Stimulated activated CD4-positive, alpha-beta T cell treated with anti-CD3 and anti-CD28 coated beads, Interleukin-1b, Interleukin-23, amount 100 ng/mL, for 24 hours (primary cell): ENCODE results near the gene EPHA4.

Source experiments
- DNase-seq, 4 experiments: peaks; one replicate each; pipeline ENCODE4 v3.0.0-alpha.2; 2020; ENCODE audit warnings: low read depth in 4 of 4, low spot score in 1 of 4

Gene EPHA4

GRCh38 chr2:221410487-221410886 is 161.6 kb downstream of the EPHA4 start:
- no peak for DNase-seq

- no peak for DNase-seq
These were observed 164.3 kb downstream of the EPHA4 start for GRCh38 chr2:221407765-221408164.

- no peak for DNase-seq
These were observed 166.6 kb downstream of the EPHA4 start for GRCh38 chr2:221405521-221405920.

GRCh38 chr2:221402072-221402471 is 170.0 kb downstream of the EPHA4 start:
- DNase-seq, result no peak

GRCh38 chr2:221400411-221400810 is 171.7 kb downstream of the EPHA4 start:
- no peak for DNase-seq

GRCh38 chr2:221399183-221399582 is 172.9 kb downstream of the EPHA4 start:
- DNase-seq, result no peak

GRCh38 chr2:221397187-221397586 is 174.9 kb downstream of the EPHA4 start:
- no peak for DNase-seq

GRCh38 chr2:221392228-221392881 is 179.7 kb downstream of the EPHA4 start:
- DNase-seq, result no peak

GRCh38 chr2:221390878-221391277 is 181.2 kb downstream of the EPHA4 start:
- no peak for DNase-seq

- no peak for DNase-seq
These were observed 182.2 kb downstream of the EPHA4 start for GRCh38 chr2:221389904-221390303.

- no peak for DNase-seq
These were observed 182.7 kb downstream of the EPHA4 start for GRCh38 chr2:221389421-221389820.

- no peak for DNase-seq
These were observed 183.2 kb downstream of the EPHA4 start for GRCh38 chr2:221388891-221389290.

GRCh38 chr2:221385716-221386115 is 186.4 kb downstream of the EPHA4 start:
- no peak for DNase-seq

GRCh38 chr2:221381928-221382488 is 190.1 kb downstream of the EPHA4 start:
- no peak for DNase-seq

GRCh38 chr2:221380686-221381085 is 191.4 kb downstream of the EPHA4 start:
- no peak for DNase-seq

- no peak for DNase-seq
These were observed 192.0 kb downstream of the EPHA4 start for GRCh38 chr2:221380062-221380461.

- DNase-seq, result no peak
These were observed 194.5 kb downstream of the EPHA4 start for GRCh38 chr2:221377597-221377996.

GRCh38 chr2:221377066-221377465 is 195.0 kb downstream of the EPHA4 start:
- DNase-seq, result no peak

GRCh38 chr2:221374234-221374633 is 197.9 kb downstream of the EPHA4 start:
- no peak for DNase-seq

- DNase-seq, result no peak
These were observed 199.2 kb downstream of the EPHA4 start for GRCh38 chr2:221372907-221373306.

GRCh38 chr2:221372159-221372884 is 199.8 kb downstream of the EPHA4 start:
- no peak for DNase-seq

- DNase-seq, result no peak
These were observed 200.8 kb downstream of the EPHA4 start for GRCh38 chr2:221371347-221371746.

GRCh38 chr2:221370857-221371211 is 201.3 kb downstream of the EPHA4 start:
- no peak for DNase-seq
